ENCODE measurements around the gene IGSF9. TPM values are rescaled to one million over a fixed set of nuclear protein-coding genes. Genes with fewer than 3 reads are reported as not detected.

IGSF9 gene
- total and polyA plus RNA-seq, 2 experiments from 2014 or later: 10.3 to 27.6 TPM

GRCh38 chr1:159928491-159929050 is 16.8 kb downstream of the IGSF9 start (continued):
- TF ChIP-seq, protein P1, sequence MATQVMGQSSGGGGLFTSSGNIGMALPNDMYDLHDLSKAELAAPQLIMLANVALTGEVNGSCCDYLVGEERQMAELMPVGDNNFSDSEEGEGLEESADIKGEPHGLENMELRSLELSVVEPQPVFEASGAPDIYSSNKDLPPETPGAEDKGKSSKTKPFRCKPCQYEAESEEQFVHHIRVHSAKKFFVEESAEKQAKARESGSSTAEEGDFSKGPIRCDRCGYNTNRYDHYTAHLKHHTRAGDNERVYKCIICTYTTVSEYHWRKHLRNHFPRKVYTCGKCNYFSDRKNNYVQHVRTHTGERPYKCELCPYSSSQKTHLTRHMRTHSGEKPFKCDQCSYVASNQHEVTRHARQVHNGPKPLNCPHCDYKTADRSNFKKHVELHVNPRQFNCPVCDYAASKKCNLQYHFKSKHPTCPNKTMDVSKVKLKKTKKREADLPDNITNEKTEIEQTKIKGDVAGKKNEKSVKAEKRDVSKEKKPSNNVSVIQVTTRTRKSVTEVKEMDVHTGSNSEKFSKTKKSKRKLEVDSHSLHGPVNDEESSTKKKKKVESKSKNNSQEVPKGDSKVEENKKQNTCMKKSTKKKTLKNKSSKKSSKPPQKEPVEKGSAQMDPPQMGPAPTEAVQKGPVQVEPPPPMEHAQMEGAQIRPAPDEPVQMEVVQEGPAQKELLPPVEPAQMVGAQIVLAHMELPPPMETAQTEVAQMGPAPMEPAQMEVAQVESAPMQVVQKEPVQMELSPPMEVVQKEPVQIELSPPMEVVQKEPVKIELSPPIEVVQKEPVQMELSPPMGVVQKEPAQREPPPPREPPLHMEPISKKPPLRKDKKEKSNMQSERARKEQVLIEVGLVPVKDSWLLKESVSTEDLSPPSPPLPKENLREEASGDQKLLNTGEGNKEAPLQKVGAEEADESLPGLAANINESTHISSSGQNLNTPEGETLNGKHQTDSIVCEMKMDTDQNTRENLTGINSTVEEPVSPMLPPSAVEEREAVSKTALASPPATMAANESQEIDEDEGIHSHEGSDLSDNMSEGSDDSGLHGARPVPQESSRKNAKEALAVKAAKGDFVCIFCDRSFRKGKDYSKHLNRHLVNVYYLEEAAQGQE (IDR thresholded peaks at IDR 0.05; ENCODE audit: unreplicated experiment): no peak
- TF ChIP-seq STAT1 (IDR thresholded peaks at IDR 0.05; ENCODE audit: unreplicated experiment) (no peak), CTCF (conservative IDR thresholded peaks at IDR 0.05; ENCODE audit: low read depth in 2 of 2) (no peak), ZNF331 (CRISPR knock-in tag; IDR thresholded peaks at IDR 0.05; ENCODE audit: low read depth) (no peak), EZH2 (IDR thresholded peaks at IDR 0.05; ENCODE audit: low read depth, unreplicated experiment) (no peak)

- no peak for ATAC-seq
- peaks cover 20% of the 10 kb centered on the region for H3K27me3 ChIP-seq (ENCODE audit: insufficient read depth)
- no peaks in the 10 kb centered on the region for H3K36me3 ChIP-seq (ENCODE audit: insufficient read depth)
- H3F3A ChIP-seq (replicated peaks; ENCODE audit: low read depth): no peaks in the 10 kb centered on the region; the same call in 1 of the 2 replicates
- Mint-ChIP-seq H3K27ac (no peak overlapping the region), H3K27me3 (ENCODE audit: insufficient read depth, low read depth, poor library complexity) (peaks cover 20% of the 10 kb centered on the region), H3K4me1 (peaks cover 27% of the 10 kb centered on the region), H3K4me3 (no peak overlapping the region), H3K36me3 (ENCODE audit: low read depth) (peaks cover 34% of the 10 kb centered on the region), H3K9me3 (no peaks in the 10 kb centered on the region; the same call in 1 of the 3 replicates)
- no peaks in the 10 kb centered on the region; the same call in 1 of the 2 replicates for H4K20me1 ChIP-seq (replicated peaks; ENCODE audit: insufficient read depth)
- DNase-seq (ENCODE audit: low spot score): no peak
- H2AFZ ChIP-seq: no peak overlapping the region
- peaks cover 12% of the 10 kb centered on the region for H3K4me1 ChIP-seq (ENCODE audit: insufficient read depth)
- H3K9me2 ChIP-seq (ENCODE audit: insufficient read depth): no peaks in the 10 kb centered on the region
- no peak overlapping the region for H3K4me3 ChIP-seq
- H3K4me2 ChIP-seq: no peak overlapping the region
- TF ChIP-seq STAT1 (IDR thresholded peaks at IDR 0.05; ENCODE audit: unreplicated experiment) (no peak), CTCF (conservative IDR thresholded peaks at IDR 0.05; ENCODE audit: low read depth in 2 of 2) (no peak), ZNF114 (CRISPR knock-in tag; IDR thresholded peaks at IDR 0.05) (no peak), EZH2phosphoT487 (IDR thresholded peaks at IDR 0.05; ENCODE audit: unreplicated experiment) (no peak), POLR2AphosphoS5 (IDR thresholded peaks at IDR 0.05; ENCODE audit: low read depth) (no peak), NANOG (IDR thresholded peaks at IDR 0.05; ENCODE audit: borderline replicate concordance) (no peak), CREB1 (CRISPR knock-in tag; IDR thresholded peaks at IDR 0.05; ENCODE audit: low read depth) (no peak), JUNB (IDR thresholded peaks at IDR 0.05; ENCODE audit: unreplicated experiment) (no peak)
- TF ChIP-seq, protein P1 (IDR thresholded peaks at IDR 0.05; ENCODE audit: unreplicated experiment): no peak
- TF ChIP-seq, protein P2, sequence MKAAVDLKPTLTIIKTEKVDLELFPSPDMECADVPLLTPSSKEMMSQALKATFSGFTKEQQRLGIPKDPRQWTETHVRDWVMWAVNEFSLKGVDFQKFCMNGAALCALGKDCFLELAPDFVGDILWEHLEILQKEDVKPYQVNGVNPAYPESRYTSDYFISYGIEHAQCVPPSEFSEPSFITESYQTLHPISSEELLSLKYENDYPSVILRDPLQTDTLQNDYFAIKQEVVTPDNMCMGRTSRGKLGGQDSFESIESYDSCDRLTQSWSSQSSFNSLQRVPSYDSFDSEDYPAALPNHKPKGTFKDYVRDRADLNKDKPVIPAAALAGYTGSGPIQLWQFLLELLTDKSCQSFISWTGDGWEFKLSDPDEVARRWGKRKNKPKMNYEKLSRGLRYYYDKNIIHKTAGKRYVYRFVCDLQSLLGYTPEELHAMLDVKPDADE (IDR thresholded peaks at IDR 0.05): no peak
- H3K79me2 ChIP-seq (replicated peaks; ENCODE audit: insufficient read depth): no peaks in the 10 kb centered on the region
- H3K27ac ChIP-seq (ENCODE audit: low read depth): no peak overlapping the region
Observed at GRCh38 chr1:159927849-159928431, 17.5 kb downstream of the IGSF9 start.
